GM18909 (cell line): ENCODE results near the gene LTBP2.

Source experiments
- ATAC-seq: cut with Tn5 transposase; IDR thresholded peaks from one replicate; pipeline ENCODE4 v1.9.1; 2021; ENCODE audit warnings: mild to moderate bottlenecking; ENCODE audit not compliant: unreplicated experiment, poor library complexity

The LTBP2 gene

GRCh38 chr14:74511966-74512830, 99.8 kb downstream of the LTBP2 start:
- no peak for ATAC-seq

GRCh38 chr14:74510959-74511409, 101.1 kb downstream of the LTBP2 start:
- no peak for ATAC-seq

- ATAC-seq, result no peak
These were observed 101.7 kb downstream of the LTBP2 start for GRCh38 chr14:74510223-74510931.

GRCh38 chr14:74509587-74510222, 102.3 kb downstream of the LTBP2 start:
- no peak for ATAC-seq

GRCh38 chr14:74508844-74509428, 103.1 kb downstream of the LTBP2 start:
- ATAC-seq, result no peak

- ATAC-seq, result no peak
These were observed 103.7 kb downstream of the LTBP2 start for GRCh38 chr14:74508292-74508731.

- no peak for ATAC-seq
These were observed 104.2 kb downstream of the LTBP2 start for GRCh38 chr14:74507840-74508239.

- ATAC-seq, result no peak
These were observed 105.0 kb downstream of the LTBP2 start for GRCh38 chr14:74507085-74507484.

- ATAC-seq, result no peak
These were observed 105.6 kb downstream of the LTBP2 start for GRCh38 chr14:74506411-74506851.

- ATAC-seq, result no peak
These were observed 106.2 kb downstream of the LTBP2 start for GRCh38 chr14:74505831-74506230.

GRCh38 chr14:74504874-74505720, 106.9 kb downstream of the LTBP2 start:
- ATAC-seq, result no peak

- ATAC-seq, result no peak
These were observed 107.6 kb downstream of the LTBP2 start for GRCh38 chr14:74504412-74504811.

GRCh38 chr14:74503938-74504335, 108.1 kb downstream of the LTBP2 start:
- ATAC-seq, result no peak

- no peak for ATAC-seq
These were observed 108.6 kb downstream of the LTBP2 start for GRCh38 chr14:74503291-74503937.

GRCh38 chr14:74502236-74503019, 109.6 kb downstream of the LTBP2 start:
- ATAC-seq, result no peak

- ATAC-seq, result no peak
These were observed 110.3 kb downstream of the LTBP2 start for GRCh38 chr14:74501691-74502090.

GRCh38 chr14:74501135-74501614, 110.9 kb downstream of the LTBP2 start:
- no peak for ATAC-seq

GRCh38 chr14:74500417-74501134, 111.5 kb downstream of the LTBP2 start:
- ATAC-seq, result no peak
